Tibial nerve (tissue), 4 donors: ENCODE results near the gene LRRC8D. TPM values are rescaled to one million over a fixed set of nuclear protein-coding genes. Genes with fewer than 3 reads are reported as not detected.
A peak's percentile ranks its signal among the peaks of the same experiment; 100 is the strongest.

Experiments
- DNase-seq, 2 donors: peaks; one replicate each; pipeline ENCODE4 v3.0.0-alpha.2; 2019; ENCODE audit warnings: low spot score in 2 of 2
- H3K27ac ChIP-seq, 4 donors: fragments of 200-600 bp; sonication (generic) in 3 of 4; one replicate each; pipeline ENCODE4 v1.5.1; 2017 to 2019; ENCODE audit warnings: mild to moderate bottlenecking in 1 of 4
- H3K27me3 ChIP-seq, 2 donors: fragments of 200-600 bp; sonication (generic) in 1 of 2; one replicate each; pipeline versions ENCODE4 v1.5.1 to v1.6.0; 2017 to 2019
- H3K36me3 ChIP-seq, 3 donors: fragments of 200-600 bp; sonication (generic); one replicate each; pipeline ENCODE4 v1.5.1; 2018 to 2019
- H3K4me1 ChIP-seq, 4 donors: fragments of 200-600 bp; sonication (generic) in 3 of 4; one replicate each; pipeline ENCODE4 v1.5.1; 2017 to 2019
- H3K4me3 ChIP-seq, 4 donors: fragments of 200-600 bp; sonication (generic) in 3 of 4; one replicate each; pipeline ENCODE4 v1.5.1; 2017 to 2019; ENCODE audit warnings: mild to moderate bottlenecking in 1 of 4, moderate library complexity in 1 of 4
- H3K9me3 ChIP-seq, 4 donors: fragments of 200-600 bp; sonication (generic) in 3 of 4; one replicate each; pipeline ENCODE4 v1.5.1; 2017 to 2019
- CTCF ChIP-seq, 5 experiments: fragments of 200-600 bp in 3 of 5; fragments of 450-650 bp in 2 of 5; sonication (generic) in 3 of 5; IDR thresholded peaks; one replicate each; pipeline ENCODE4 v1.5.1; 2016 to 2019; ENCODE audit warnings: antibody characterized with exemption in 5 of 5, mild to moderate bottlenecking in 3 of 5, moderate library complexity in 2 of 5
- EP300 ChIP-seq, 2 donors: sonication (generic); formaldehyde crosslinking; IDR thresholded peaks; one replicate each; pipeline ENCODE4 v1.6.1; 2017; ENCODE audit warnings: antibody characterized with exemption in 2 of 2, mild to moderate bottlenecking in 1 of 2
- POLR2A ChIP-seq, 2 donors: fragments of 450-650 bp; IDR thresholded peaks; one replicate each; pipeline ENCODE4 v1.6.1; 2017; ENCODE audit warnings: antibody characterized with exemption in 2 of 2, mild to moderate bottlenecking in 2 of 2, moderate library complexity in 2 of 2
- WGBS, 2 donors: methylation state at CpG; one replicate each; pipeline ENCODE4 v1.1.5; 2018; 5-methylcytosine and 5-hydroxymethylcytosine counted together
- total RNA-seq, 4 donors: library from RNA; depleted of rRNA; stranded (reverse); fragments of >200 nt; gene quantifications; one replicate each; pipeline ENCODE4 v1.1.0, GENCODE V29; 2016

Gene LRRC8D
- total RNA-seq, 4 donors from 2014 or later, result 11.1 to 19.0 (median 15.3) TPM

GRCh38 chr1:89943846-89944781, 123.3 kb downstream of the LRRC8D start:
- TF ChIP-seq POLR2A (IDR thresholded peaks at IDR 0.05) (no peak), CTCF (IDR thresholded peaks at IDR 0.05) (no peak), EP300 (IDR thresholded peaks at IDR 0.05) (no peak)
- no peak for DNase-seq
- H3K4me1 ChIP-seq, result peaks cover 0 to 29% (median 5%) of the 10 kb centered on the region in 4 donors
- peak overlapping the region in 2 of 4 donors; percentile 1 to 22 for H3K27ac ChIP-seq
- H3K9me3 ChIP-seq, result no peaks in the 10 kb centered on the region
- H3K4me3 ChIP-seq, result no peak overlapping the region
- no peaks in the 10 kb centered on the region for H3K36me3 ChIP-seq
- no peaks in the 10 kb centered on the region for H3K27me3 ChIP-seq
- 65 to 68% methylated on average over 5 of the region's 5 CpGs for WGBS, 2 donors

- WGBS, 2 donors, result 87 to 93% methylated on average over 5 of the region's 5 CpGs
Measured at GRCh38 chr1:89945852-89946476, 125.1 kb downstream of the LRRC8D start.

GRCh38 chr1:89946532-89946931, 125.7 kb downstream of the LRRC8D start:
- Histone ChIP-seq H3K4me3 (no peak overlapping the region), H3K27me3 (no peaks in the 10 kb centered on the region), H3K4me1 (peaks cover 0 to 17% (median 5%) of the 10 kb centered on the region in 4 donors), H3K9me3 (no peaks in the 10 kb centered on the region), H3K27ac (no peak overlapping the region), H3K36me3 (no peaks in the 10 kb centered on the region)
- WGBS, 2 donors, result 21% methylated on average over 1 of the region's 1 CpG
- no peak for DNase-seq
- TF ChIP-seq CTCF (IDR thresholded peaks at IDR 0.05), result no peak
- no peak for TF ChIP-seq EP300 (IDR thresholded peaks at IDR 0.05)
- no peak for TF ChIP-seq POLR2A (IDR thresholded peaks at IDR 0.05)

More at GRCh38 chr1:89945852-89946476, 125.1 kb downstream of the LRRC8D start:
- no peak for DNase-seq
- Histone ChIP-seq H3K9me3 (no peaks in the 10 kb centered on the region), H3K4me1 (peaks cover 0 to 17% (median 5%) of the 10 kb centered on the region in 4 donors), H3K36me3 (no peaks in the 10 kb centered on the region), H3K4me3 (no peak overlapping the region), H3K27me3 (no peaks in the 10 kb centered on the region), H3K27ac (no peak overlapping the region)
- TF ChIP-seq CTCF (IDR thresholded peaks at IDR 0.05) (no peak), POLR2A (IDR thresholded peaks at IDR 0.05) (no peak)

- Histone ChIP-seq H3K9me3 (no peaks in the 10 kb centered on the region), H3K4me1 (peaks cover 0 to 6% (median 2%) of the 10 kb centered on the region in 4 donors), H3K4me3 (no peak overlapping the region), H3K36me3 (no peaks in the 10 kb centered on the region), H3K27me3 (no peaks in the 10 kb centered on the region), H3K27ac (no peak overlapping the region)
- WGBS, 2 donors, result 86 to 88% methylated on average over 6 of the region's 6 CpGs
- no peak for DNase-seq
- TF ChIP-seq CTCF (IDR thresholded peaks at IDR 0.05), result no peak
- TF ChIP-seq EP300 (IDR thresholded peaks at IDR 0.05), result no peak
- no peak for TF ChIP-seq POLR2A (IDR thresholded peaks at IDR 0.05)
Measured at GRCh38 chr1:89948722-89949345, 128.0 kb downstream of the LRRC8D start.
